COLO668 (cell line): ENCODE data around the gene DESI2.
A peak's percentile ranks its signal among the peaks of the same experiment; 100 is the strongest.
"Not testable (repeated sequence)": the region's sequence is repeated elsewhere in the genome, so short reads cannot be mapped to it uniquely, and the experiment has no call there.

Experiments
- DNase-seq: peaks from one replicate; lab custom pipeline; 2025; ENCODE audit not compliant: unreplicated experiment; lab: John Stamatoyannopoulos, UW

The DESI2 gene

DNA sequence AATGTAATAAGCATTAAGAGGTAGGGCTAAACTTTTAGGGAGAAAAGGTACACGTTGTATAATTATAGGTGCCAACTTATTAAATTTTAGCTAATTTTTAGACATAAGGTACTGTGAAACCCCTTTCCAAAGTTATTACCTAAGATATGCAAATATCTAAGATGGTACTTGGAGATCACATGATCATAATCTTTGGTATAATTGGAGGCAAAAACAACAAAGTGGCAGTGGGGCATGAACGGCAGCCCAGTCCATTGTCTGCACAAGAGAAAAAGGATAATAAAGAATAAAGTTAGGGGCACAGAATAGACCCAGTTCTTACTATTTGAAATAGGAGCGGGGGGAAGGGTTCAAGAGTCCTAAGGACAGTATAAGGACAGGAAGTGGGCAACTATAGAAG lies 51.2 kb downstream of the DESI2 start:
- no peak for DNase-seq

DNA sequence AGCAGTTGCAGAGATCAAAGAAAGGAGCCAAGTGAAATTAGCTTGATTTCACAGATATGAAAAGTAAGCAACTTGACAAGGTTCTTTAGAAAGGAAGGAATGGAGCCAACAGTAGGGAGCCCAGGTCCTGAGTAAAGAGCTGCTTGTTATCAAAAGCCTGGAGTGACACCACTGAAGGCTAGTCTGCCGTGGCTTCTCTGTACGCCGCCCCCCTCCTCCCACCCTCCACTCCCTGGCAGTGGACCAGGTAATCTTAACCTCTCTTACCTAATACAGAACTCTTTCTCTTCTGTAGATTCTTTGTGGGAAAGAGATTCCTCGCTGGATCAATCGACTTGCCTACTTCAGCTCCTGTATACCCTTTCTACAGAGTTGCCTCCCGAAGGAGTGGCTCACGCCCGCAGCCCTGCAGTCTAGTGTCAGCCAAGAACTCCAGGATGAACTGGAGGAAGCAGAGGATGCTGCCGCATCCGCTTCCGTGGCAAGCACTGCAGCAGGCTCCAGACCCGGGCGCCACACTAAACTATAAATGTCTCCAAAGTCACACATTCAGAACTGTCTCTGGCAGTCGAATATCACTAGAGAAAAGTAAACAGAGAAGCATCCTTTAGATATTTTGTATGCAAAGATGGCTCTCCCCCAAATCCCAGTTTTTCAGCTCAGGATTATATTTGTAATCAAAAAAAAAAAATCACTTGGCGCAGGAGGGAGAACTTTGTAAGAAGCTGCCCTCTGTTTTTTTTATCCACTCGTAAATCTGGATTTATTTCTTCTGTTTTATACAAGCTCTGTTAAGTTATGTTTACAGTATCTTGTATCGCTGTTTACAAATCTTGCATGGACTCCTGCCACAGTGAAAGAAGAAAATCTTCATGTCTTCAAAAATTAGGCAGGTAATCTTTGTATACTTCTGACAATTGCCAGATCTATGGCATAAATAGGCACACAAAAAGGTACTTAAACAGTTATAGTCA lies 52.6 kb downstream of the DESI2 start:
- no peak for DNase-seq

DNA sequence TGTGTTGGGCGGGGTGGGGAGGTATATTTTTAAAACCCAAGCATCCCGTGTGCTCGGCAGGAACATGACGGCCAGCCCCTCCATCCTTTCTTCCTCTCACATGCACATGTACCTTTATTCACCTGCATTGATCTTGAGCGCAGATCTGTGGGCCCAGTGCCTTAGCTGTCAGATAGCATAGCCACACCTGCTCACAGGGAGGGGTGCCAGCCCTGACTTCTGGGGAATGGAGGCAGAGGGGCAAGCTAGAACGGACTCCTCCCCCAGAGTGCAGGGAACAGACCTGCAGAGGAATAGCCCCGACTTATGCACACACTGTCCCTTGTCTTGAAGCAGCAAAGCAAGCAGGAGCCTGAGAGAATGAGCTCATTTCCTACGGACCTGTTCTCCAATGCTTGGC lies 56.1 kb downstream of the DESI2 start:
- no peak for DNase-seq

DNA sequence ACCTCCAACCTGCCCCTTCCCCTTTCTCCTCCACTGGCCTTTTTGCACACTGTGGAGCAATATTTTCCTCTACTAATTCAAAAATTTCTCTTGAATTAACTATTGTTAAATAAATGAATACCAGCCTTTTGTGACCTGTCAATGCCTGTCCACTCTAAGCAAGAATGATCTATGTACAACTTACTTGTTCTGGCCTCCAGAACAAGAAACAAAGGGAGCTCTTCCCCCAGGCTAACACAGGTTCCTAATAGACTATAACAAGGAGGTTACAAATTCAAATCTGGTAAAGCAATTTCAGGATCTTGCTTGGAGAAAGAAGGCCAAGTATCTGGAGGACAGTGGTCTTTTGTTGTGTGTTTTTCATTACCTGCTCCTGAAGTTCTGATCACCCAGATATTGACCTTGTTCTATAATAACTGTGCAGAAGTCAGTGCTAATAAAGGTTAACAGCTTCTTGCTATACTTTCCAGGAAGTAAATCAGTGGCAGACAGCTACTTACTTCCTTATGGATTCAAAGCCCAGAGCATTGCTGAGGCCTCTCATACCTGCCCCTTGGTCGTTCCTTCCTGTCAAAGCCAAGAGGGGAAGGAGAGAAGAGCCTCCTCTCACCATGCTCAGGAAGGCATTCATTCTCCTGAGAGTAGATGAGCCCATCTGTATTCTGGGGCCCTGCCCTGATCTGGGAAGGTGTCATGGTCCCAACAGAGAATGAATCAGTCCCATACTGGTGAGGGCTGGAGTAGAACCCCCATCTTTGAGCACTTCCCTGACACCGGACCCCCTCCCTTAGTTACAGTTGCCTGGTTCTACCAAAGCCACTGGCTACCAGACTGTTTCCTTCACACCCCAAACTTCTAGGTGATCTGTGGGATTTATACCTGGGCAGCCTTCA lies 56.8 kb downstream of the DESI2 start:
- no peak for DNase-seq

- no peak for DNase-seq
These were observed 57.6 kb downstream of the DESI2 start for GRCh38 chr1:244710474-244711062.

- DNase-seq, result no peak
These were observed 59.7 kb downstream of the DESI2 start for GRCh38 chr1:244712669-244713068.

GRCh38 chr1:244713332-244713731 lies 60.4 kb downstream of the DESI2 start:
- DNase-seq, result no peak

- DNase-seq, result no peak
These were observed 75.0 kb downstream of the DESI2 start for GRCh38 chr1:244727871-244728474.

DNA sequence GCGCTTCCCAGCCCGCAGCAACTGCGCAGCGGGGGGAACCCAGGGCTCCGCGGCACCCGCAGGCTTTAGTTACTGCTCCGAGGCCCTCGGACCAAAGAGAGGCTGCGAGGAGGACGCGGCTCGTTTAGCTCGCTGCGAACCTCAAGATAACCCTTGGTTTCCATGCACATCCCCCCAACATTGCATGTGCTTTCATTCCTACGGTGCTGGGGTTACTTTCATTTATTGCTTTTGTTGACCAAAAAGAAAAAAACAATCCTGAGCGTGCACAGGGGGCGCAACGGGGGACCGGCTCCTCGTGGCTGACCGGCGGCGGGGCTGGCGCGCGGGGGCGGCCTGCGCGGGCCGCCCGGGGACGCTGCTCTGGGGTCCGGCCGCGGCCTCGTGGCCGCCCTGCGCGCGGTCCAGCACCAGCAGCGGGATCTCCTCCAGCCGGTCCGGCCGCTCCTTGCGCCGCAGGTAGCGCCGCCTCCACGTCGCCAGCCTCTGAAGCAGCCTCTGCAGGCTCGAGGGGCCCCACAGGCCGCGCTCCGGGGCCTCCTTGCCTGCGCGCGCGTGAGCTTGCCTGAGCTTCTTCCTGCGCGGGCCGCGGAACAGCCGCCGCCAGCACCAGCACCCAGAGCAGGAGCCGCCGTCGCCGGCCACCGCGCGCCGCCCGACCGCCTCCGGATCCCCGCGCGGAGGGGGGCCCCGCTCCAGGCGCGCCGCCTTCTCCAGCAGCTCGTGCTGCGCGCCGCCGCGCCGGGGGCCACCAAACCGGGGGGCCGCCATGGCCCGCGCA lies 77.4 kb downstream of the DESI2 start:
- peak; percentile 77 for DNase-seq

DNA sequence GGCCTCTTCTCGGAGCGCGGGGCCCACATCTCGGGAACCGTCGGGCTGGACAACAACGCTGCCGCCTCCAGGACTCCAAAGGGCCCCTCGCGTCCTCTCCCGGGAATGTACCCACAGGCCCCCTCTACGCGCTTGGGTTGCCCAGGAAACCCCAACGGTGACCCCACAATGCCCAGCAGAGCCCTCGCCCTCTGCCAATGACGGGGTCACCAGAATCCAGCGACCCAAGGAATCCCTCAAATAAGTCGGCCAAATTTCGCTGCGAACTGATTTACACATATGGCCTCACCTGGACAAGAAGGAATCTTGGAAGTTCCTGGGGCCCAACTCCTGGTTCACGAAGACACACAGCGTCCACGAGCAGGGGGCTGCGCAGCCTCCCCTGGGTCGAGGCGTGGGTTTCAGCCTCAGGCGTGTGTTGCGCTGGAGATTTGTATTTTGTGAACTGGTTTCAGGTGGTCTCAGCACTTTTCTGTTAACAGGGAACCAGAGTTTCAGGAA lies 78.1 kb downstream of the DESI2 start:
- DNase-seq, result no peak

GRCh38 chr1:244731651-244732050 lies 78.7 kb downstream of the DESI2 start:
- DNase-seq, result no peak

- DNase-seq, result no peak
These were observed 80.0 kb downstream of the DESI2 start for GRCh38 chr1:244732851-244733450.

- peak; percentile 22 for DNase-seq
These were observed 82.5 kb downstream of the DESI2 start for GRCh38 chr1:244735404-244735803.

- no peak for DNase-seq
These were observed 83.1 kb downstream of the DESI2 start for GRCh38 chr1:244735876-244736561.

GRCh38 chr1:244739140-244739539 lies 86.2 kb downstream of the DESI2 start:
- DNase-seq, result not testable (repeated sequence)

GRCh38 chr1:244740027-244740617 lies 87.2 kb downstream of the DESI2 start:
- DNase-seq, result not testable (repeated sequence)

DNA sequence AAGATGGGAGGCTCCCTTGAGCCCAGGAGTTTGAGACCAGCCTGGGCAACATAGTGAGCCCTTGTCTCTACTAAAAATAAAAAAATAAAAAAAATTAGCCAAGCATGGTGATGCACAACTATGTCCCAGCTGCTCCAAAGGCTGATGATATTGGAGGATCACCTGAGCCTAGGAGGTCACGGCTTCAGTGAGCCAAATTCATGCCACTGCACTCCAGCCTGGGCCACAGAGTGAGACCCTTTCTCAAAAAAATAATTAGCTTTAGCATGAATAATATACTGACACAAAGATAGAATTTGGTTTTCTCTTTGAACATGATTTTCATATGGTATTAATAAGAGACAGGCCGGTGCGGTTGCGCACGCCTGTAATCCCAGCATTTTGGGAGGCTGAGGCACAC lies 88.8 kb downstream of the DESI2 start:
- no peak for DNase-seq

DNA sequence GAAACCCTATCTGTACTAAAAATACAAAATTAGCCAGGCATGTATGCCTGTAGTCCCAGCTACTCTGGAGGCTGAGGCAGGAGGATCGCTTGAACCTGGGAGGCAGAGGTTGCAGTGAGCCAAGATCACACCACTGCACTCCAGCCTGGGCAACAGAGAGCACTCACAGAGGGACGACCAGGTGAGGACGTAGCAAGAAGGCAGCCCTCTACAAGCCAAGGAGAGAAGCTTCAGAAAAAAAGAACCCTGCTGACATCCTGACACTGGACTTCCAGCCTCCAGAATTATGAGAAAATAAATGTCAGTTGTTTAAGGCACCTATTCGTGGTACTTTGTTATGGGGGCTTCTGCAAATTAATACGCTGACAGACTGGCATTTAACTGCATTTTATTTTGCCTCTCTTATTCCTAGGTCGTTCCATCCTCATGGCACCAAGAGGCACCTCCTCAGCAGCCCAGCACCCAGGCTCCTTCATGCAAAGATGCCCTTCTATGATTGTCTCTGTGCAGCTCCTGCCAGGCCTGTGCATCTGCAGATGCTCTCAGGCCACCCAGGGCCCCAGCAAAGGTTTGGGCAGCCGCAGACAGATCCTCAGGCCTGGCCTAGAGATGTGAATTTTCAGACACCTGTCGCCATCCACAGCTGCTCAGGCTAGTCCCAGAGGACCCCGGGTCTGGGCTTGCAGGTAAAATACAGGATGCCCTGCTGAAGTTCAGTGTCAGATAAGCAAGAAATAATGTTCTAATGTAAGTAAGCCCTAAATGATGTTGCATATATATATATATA lies 96.5 kb downstream of the DESI2 start:
- no peak for DNase-seq
